ENCODE data around the gene LDHD.

Gene LDHD

GRCh38 chr16:75070012-75070841 is 46.4 kb downstream of the LDHD start:
- Histone ChIP-seq H3K4me3 (ENCODE audit: insufficient read depth, low read depth, low read length) (no peak overlapping the region), H3K36me3 (ENCODE audit: control insufficient read depth, insufficient read depth, low read length) (no peaks in the 10 kb centered on the region), H3K27me3 (ENCODE audit: control insufficient read depth, insufficient read depth, low read length, poor library complexity, severe bottlenecking) (no peaks in the 10 kb centered on the region), H3K9me3 (ENCODE audit: control insufficient read depth, low read length) (no peaks in the 10 kb centered on the region), H3K27ac (ENCODE audit: insufficient read depth, low read depth, low read length, poor library complexity, severe bottlenecking) (no peak overlapping the region), H3K4me1 (ENCODE audit: control insufficient read depth, insufficient read depth, low read length) (peaks cover 10% of the 10 kb centered on the region)
- 87 to 88% methylated on average over 10 to 11 of the region's 11 CpGs for WGBS, 2 experiments

- Histone ChIP-seq H3K27me3 (ENCODE audit: control insufficient read depth, insufficient read depth, low read length, poor library complexity, severe bottlenecking) (no peaks in the 10 kb centered on the region), H3K36me3 (ENCODE audit: control insufficient read depth, insufficient read depth, low read length) (no peaks in the 10 kb centered on the region), H3K4me3 (ENCODE audit: insufficient read depth, low read depth, low read length) (no peak overlapping the region), H3K4me1 (ENCODE audit: control insufficient read depth, insufficient read depth, low read length) (peaks cover 3% of the 10 kb centered on the region), H3K27ac (ENCODE audit: insufficient read depth, low read depth, low read length, poor library complexity, severe bottlenecking) (no peak overlapping the region), H3K9me3 (ENCODE audit: control insufficient read depth, low read length) (no peaks in the 10 kb centered on the region)
- 86 to 91% methylated on average over 10 of the region's 10 CpGs for WGBS, 2 experiments
Measured at GRCh38 chr16:75068085-75069031, 48.2 kb downstream of the LDHD start.

GRCh38 chr16:75066861-75067447 is 49.6 kb downstream of the LDHD start:
- Histone ChIP-seq H3K4me3 (ENCODE audit: insufficient read depth, low read depth, low read length) (no peak overlapping the region), H3K4me1 (ENCODE audit: control insufficient read depth, insufficient read depth, low read length) (peaks cover 5% of the 10 kb centered on the region), H3K36me3 (ENCODE audit: control insufficient read depth, insufficient read depth, low read length) (no peaks in the 10 kb centered on the region), H3K27ac (ENCODE audit: insufficient read depth, low read depth, low read length, poor library complexity, severe bottlenecking) (no peak overlapping the region), H3K9me3 (ENCODE audit: control insufficient read depth, low read length) (no peaks in the 10 kb centered on the region), H3K27me3 (ENCODE audit: control insufficient read depth, insufficient read depth, low read length, poor library complexity, severe bottlenecking) (no peaks in the 10 kb centered on the region)
- WGBS, 2 experiments: 95% methylated on average over 6 of the region's 6 CpGs

- Histone ChIP-seq H3K27me3 (ENCODE audit: control insufficient read depth, insufficient read depth, low read length, poor library complexity, severe bottlenecking) (no peaks in the 10 kb centered on the region), H3K36me3 (ENCODE audit: control insufficient read depth, insufficient read depth, low read length) (no peaks in the 10 kb centered on the region), H3K4me3 (ENCODE audit: insufficient read depth, low read depth, low read length) (no peak overlapping the region), H3K4me1 (ENCODE audit: control insufficient read depth, insufficient read depth, low read length) (peaks cover 5% of the 10 kb centered on the region), H3K27ac (ENCODE audit: insufficient read depth, low read depth, low read length, poor library complexity, severe bottlenecking) (no peak overlapping the region), H3K9me3 (ENCODE audit: control insufficient read depth, low read length) (no peaks in the 10 kb centered on the region)
- 92 to 94% methylated on average over 6 to 7 of the region's 7 CpGs for WGBS, 2 experiments
Measured at GRCh38 chr16:75065521-75066149, 50.9 kb downstream of the LDHD start.

GRCh38 chr16:75065149-75065505 is 51.5 kb downstream of the LDHD start:
- Histone ChIP-seq H3K36me3 (ENCODE audit: control insufficient read depth, insufficient read depth, low read length) (no peaks in the 10 kb centered on the region), H3K4me3 (ENCODE audit: insufficient read depth, low read depth, low read length) (no peak overlapping the region)
- whole genome bisulfite sequencing, 2 experiments: 79 to 85% methylated on average over 9 to 10 of the region's 10 CpGs

GRCh38 chr16:75064403-75065148 is 52.0 kb downstream of the LDHD start:
- Histone ChIP-seq H3K4me1 (ENCODE audit: control insufficient read depth, insufficient read depth, low read length) (peaks cover 5% of the 10 kb centered on the region), H3K27ac (ENCODE audit: insufficient read depth, low read depth, low read length, poor library complexity, severe bottlenecking) (no peak overlapping the region), H3K9me3 (ENCODE audit: control insufficient read depth, low read length) (no peaks in the 10 kb centered on the region), H3K4me3 (ENCODE audit: insufficient read depth, low read depth, low read length) (no peak overlapping the region), H3K36me3 (ENCODE audit: control insufficient read depth, insufficient read depth, low read length) (no peaks in the 10 kb centered on the region), H3K27me3 (ENCODE audit: control insufficient read depth, insufficient read depth, low read length, poor library complexity, severe bottlenecking) (no peaks in the 10 kb centered on the region)
- WGBS, 2 experiments: 89 to 95% methylated on average over 15 of the region's 15 CpGs

More at GRCh38 chr16:75065149-75065505, 51.5 kb downstream of the LDHD start:
- H3K27ac ChIP-seq (ENCODE audit: insufficient read depth, low read depth, low read length, poor library complexity, severe bottlenecking): no peak overlapping the region
- H3K4me1 ChIP-seq (ENCODE audit: control insufficient read depth, insufficient read depth, low read length): peaks cover 5% of the 10 kb centered on the region
- H3K9me3 ChIP-seq (ENCODE audit: control insufficient read depth, low read length): no peaks in the 10 kb centered on the region
- no peaks in the 10 kb centered on the region for H3K27me3 ChIP-seq (ENCODE audit: control insufficient read depth, insufficient read depth, low read length, poor library complexity, severe bottlenecking)

- H3K4me3 ChIP-seq (ENCODE audit: insufficient read depth, low read depth, low read length): no peak overlapping the region
- no peaks in the 10 kb centered on the region for H3K9me3 ChIP-seq (ENCODE audit: control insufficient read depth, low read length)
- no peaks in the 10 kb centered on the region for H3K36me3 ChIP-seq (ENCODE audit: control insufficient read depth, insufficient read depth, low read length)
- 84 to 91% methylated on average over 8 of the region's 8 CpGs for WGBS, 2 experiments
- no peak overlapping the region for H3K27ac ChIP-seq (ENCODE audit: insufficient read depth, low read depth, low read length, poor library complexity, severe bottlenecking)
- peaks cover 5% of the 10 kb centered on the region for H3K4me1 ChIP-seq (ENCODE audit: control insufficient read depth, insufficient read depth, low read length)
- no peaks in the 10 kb centered on the region for H3K27me3 ChIP-seq (ENCODE audit: control insufficient read depth, insufficient read depth, low read length, poor library complexity, severe bottlenecking)
Measured at GRCh38 chr16:75063549-75064088, 53.0 kb downstream of the LDHD start.

GRCh38 chr16:75062976-75063346 is 53.6 kb downstream of the LDHD start:
- Histone ChIP-seq H3K4me1 (ENCODE audit: control insufficient read depth, insufficient read depth, low read length) (peaks cover 5% of the 10 kb centered on the region), H3K27me3 (ENCODE audit: control insufficient read depth, insufficient read depth, low read length, poor library complexity, severe bottlenecking) (no peaks in the 10 kb centered on the region), H3K9me3 (ENCODE audit: control insufficient read depth, low read length) (no peaks in the 10 kb centered on the region), H3K27ac (ENCODE audit: insufficient read depth, low read depth, low read length, poor library complexity, severe bottlenecking) (no peak overlapping the region), H3K36me3 (ENCODE audit: control insufficient read depth, insufficient read depth, low read length) (no peaks in the 10 kb centered on the region), H3K4me3 (ENCODE audit: insufficient read depth, low read depth, low read length) (no peak overlapping the region)
- WGBS, 2 experiments: 86 to 88% methylated on average over 9 of the region's 9 CpGs
